NCI-H1105 treated with DMSO at 0.1 percent for 48 hours (cell line): Measurements from ENCODE around the gene COG1.
"Not testable (repeated sequence)": the region's sequence is repeated elsewhere in the genome, so short reads cannot be mapped to it uniquely, and the experiment has no call there.

Experiments used
- DNase-seq: peaks from one replicate; lab custom pipeline; 2025; lab: John Stamatoyannopoulos, UW

The COG1 gene

GRCh38 chr17:73192894-73193701 lies at the start of gene COG1:
COG1 (plus strand) TSS chr17:73193055; CDS start chr17:73193070, 15 bp downstream.
- DNase-seq: peak; percentile 71

- DNase-seq: not testable (repeated sequence)
Observed at GRCh38 chr17:73144209-73144608, 48.6 kb upstream of the COG1 start.

GRCh38 chr17:73145641-73146040 lies 47.2 kb upstream of the COG1 start:
- DNase-seq: no peak

- DNase-seq: not testable (repeated sequence)
Observed at GRCh38 chr17:73147791-73148190, 45.1 kb upstream of the COG1 start.

GRCh38 chr17:73148540-73149334 lies 44.1 kb upstream of the COG1 start:
- no peak for DNase-seq

GRCh38 chr17:73150622-73151300 lies 42.1 kb upstream of the COG1 start:
- DNase-seq: not testable (repeated sequence)

GRCh38 chr17:73151916-73152632 lies 40.8 kb upstream of the COG1 start:
- no peak for DNase-seq

GRCh38 chr17:73155410-73156165 lies 37.3 kb upstream of the COG1 start:
- peak; percentile 67 for DNase-seq

- no peak for DNase-seq
Observed at GRCh38 chr17:73156166-73156840, 36.6 kb upstream of the COG1 start.

- DNase-seq: no peak
Observed at GRCh38 chr17:73156887-73157520, 35.9 kb upstream of the COG1 start.

GRCh38 chr17:73157521-73157890 lies 35.3 kb upstream of the COG1 start:
- peak; percentile 71 for DNase-seq

GRCh38 chr17:73158133-73158532 lies 34.7 kb upstream of the COG1 start:
- DNase-seq: no peak

- no peak for DNase-seq
Observed at GRCh38 chr17:73160980-73161630, 31.8 kb upstream of the COG1 start.

- peak; percentile 26 for DNase-seq
Observed at GRCh38 chr17:73163043-73163442, 29.8 kb upstream of the COG1 start.

- DNase-seq: peak; percentile 46
Observed at GRCh38 chr17:73165616-73166404, 27.0 kb upstream of the COG1 start.

- DNase-seq: no peak
Observed at GRCh38 chr17:73166731-73167581, 25.9 kb upstream of the COG1 start.

GRCh38 chr17:73168667-73169066 lies 24.2 kb upstream of the COG1 start:
- DNase-seq: no peak

GRCh38 chr17:73170324-73170723 lies 22.5 kb upstream of the COG1 start:
- no peak for DNase-seq
